Lung (tissue), 12 donors: ENCODE measurements around the gene PAFAH2. TPM values are rescaled to one million over a fixed set of nuclear protein-coding genes. Genes with fewer than 3 reads are reported as not detected.

Source experiments
- ATAC-seq: fragments of 200-7000 bp; cut with Tn5 transposase; one replicate; pipeline ENCODE4 v1.9.1; 2020; ENCODE audit warnings: moderate number of reproducible peaks; ENCODE audit not compliant: insufficient read depth, low FRiP score
- DNase-seq, 3 donors: peaks; one replicate each; pipeline ENCODE4 v3.0.0-alpha.2; 2013 to 2017
- H3K27ac ChIP-seq, 2 donors: one replicate each; pipeline ENCODE4 v1.5.1; 2013; ENCODE audit warnings: mild to moderate bottlenecking in 2 of 2, moderate library complexity in 2 of 2, control low read depth in 1 of 2, inconsistent platforms in 1 of 2, low read depth in 1 of 2, low read length in 1 of 2
- H3K27me3 ChIP-seq, 3 donors: one replicate each; pipeline ENCODE4 v1.5.1; 2013; ENCODE audit warnings: low read length in 2 of 3; ENCODE audit not compliant: control insufficient read depth in 3 of 3, insufficient read depth in 3 of 3
- H3K36me3 ChIP-seq, 4 donors: one replicate each; pipeline ENCODE4 v1.5.1; 2013; ENCODE audit warnings: low read length in 4 of 4, mild to moderate bottlenecking in 1 of 4, moderate library complexity in 1 of 4; ENCODE audit not compliant: control insufficient read depth in 4 of 4, insufficient read depth in 4 of 4
- H3K4me1 ChIP-seq, 5 donors: one replicate each; pipeline ENCODE4 v1.5.1; 2013; ENCODE audit warnings: low read length in 5 of 5, mild to moderate bottlenecking in 2 of 5, moderate library complexity in 1 of 5; ENCODE audit not compliant: control insufficient read depth in 5 of 5, insufficient read depth in 5 of 5
- H3K4me3 ChIP-seq: one replicate; pipeline ENCODE4 v1.5.1; 2013; ENCODE audit warnings: mild to moderate bottlenecking, control low read depth, moderate library complexity
- H3K9ac ChIP-seq, 2 donors: one replicate each; pipeline ENCODE4 v1.5.1; 2013; ENCODE audit warnings: low read length in 2 of 2, control low read depth in 1 of 2; ENCODE audit not compliant: insufficient read depth in 1 of 2
- H3K9me3 ChIP-seq, 4 donors: one replicate each; pipeline ENCODE4 v1.5.1; 2013; ENCODE audit warnings: low read length in 3 of 4, mild to moderate bottlenecking in 1 of 4, moderate library complexity in 1 of 4; ENCODE audit not compliant: control insufficient read depth in 4 of 4, insufficient read depth in 3 of 4
- CTCF ChIP-seq: IDR thresholded peaks from 2 replicates; pipeline ENCODE4 v1.5.1; 2012; ENCODE audit warnings: mild to moderate bottlenecking; ENCODE audit errors: control extremely low read depth, extremely low read depth
- WGBS, 2 donors: extraction: QIAGEN DNeasy Blood & Tissue Kit; methylation state at CpG; one replicate each; pipeline ENCODE4 v1.1.7; 2013; 5-methylcytosine and 5-hydroxymethylcytosine counted together
- polyA plus RNA-seq, 2 donors: library from polyadenylated mRNA; stranded (reverse); fragments of 200-250 nt; gene quantifications; one replicate each; pipeline ENCODE4 v1.2.1, GENCODE V29; 2013
- total RNA-seq, 2 donors: library from RNA; depleted of rRNA in 1 of 2; stranded (reverse); fragments of >200 nt in 1 of 2; gene quantifications; one replicate each; pipeline ENCODE4 v1.2.1, GENCODE V29; 2014 to 2021
- donor health status: control.
- donor health status: control.
- donor health status: Bipolar disorder and iron deficiency.
- donor health status: healthy.
- donor health status: DM: yes; HTN: yes; CAD: no.

PAFAH2 gene
- total and polyA plus RNA-seq, 4 donors: 6.5 to 15.2 (median 9.1) TPM

- WGBS, 2 donors: 92 to 96% methylated on average over 9 of the region's 9 CpGs
- TF ChIP-seq CTCF: no peak
- peaks cover 0 to 14% (median 8%) of the 10 kb centered on the region in 5 donors for H3K4me1 ChIP-seq
- DNase-seq (no peak), ATAC-seq (no peak)
- H3K9me3 ChIP-seq: no peaks in the 10 kb centered on the region
- H3K27ac ChIP-seq: no peak overlapping the region
- no peak overlapping the region for H3K9ac ChIP-seq
- no peak overlapping the region for H3K4me3 ChIP-seq
- peaks cover 0 to 7% (median 6%) of the 10 kb centered on the region in 4 donors for H3K36me3 ChIP-seq
- H3K27me3 ChIP-seq: no peaks in the 10 kb centered on the region
Observed at GRCh38 chr1:25992689-25993171, 5.1 kb downstream of the PAFAH2 start.

GRCh38 chr1:25991937-25992688 is 5.8 kb downstream of the PAFAH2 start:
- Histone ChIP-seq H3K27ac (no peak overlapping the region), H3K4me3 (no peak overlapping the region), H3K9me3 (no peaks in the 10 kb centered on the region), H3K4me1 (peaks cover 0 to 10% (median 5%) of the 10 kb centered on the region in 5 donors), H3K9ac (no peak overlapping the region), H3K27me3 (no peaks in the 10 kb centered on the region), H3K36me3 (peaks cover 0 to 7% (median 6%) of the 10 kb centered on the region in 4 donors)
- WGBS, 2 donors: 55 to 79% methylated on average over 5 of the region's 5 CpGs
- no peak for DNase-seq
- no peak for ATAC-seq
- TF ChIP-seq CTCF: no peak

GRCh38 chr1:25990702-25991395 is 7.0 kb downstream of the PAFAH2 start:
- Histone ChIP-seq H3K9me3 (no peaks in the 10 kb centered on the region), H3K4me1 (peaks cover 0 to 5% (median 4%) of the 10 kb centered on the region in 5 donors), H3K36me3 (peaks cover 2 to 10% (median 8%) of the 10 kb centered on the region in 4 donors), H3K27me3 (no peaks in the 10 kb centered on the region), H3K27ac (no peak overlapping the region), H3K9ac (peak overlapping the region in 1 of 2 donors; percentile 11), H3K4me3 (no peak overlapping the region)
- 26 to 59% methylated on average over 15 of the region's 15 CpGs for WGBS, 2 donors
- ATAC-seq (no peak), DNase-seq (peak in 1 of 3 donors; percentile 20)
- no peak for TF ChIP-seq CTCF
